Aortic smooth muscle cell (primary cell): ENCODE results near the gene INPP4A. TPM values are rescaled to one million over a fixed set of nuclear protein-coding genes. Genes with fewer than 3 reads are reported as not detected.

ENCODE experiments used
- total RNA-seq: library from RNA; depleted of rRNA; stranded (reverse); fragments of >200 nt; gene quantifications from 2 replicates; pipeline ENCODE4 v1.2.3, GENCODE V29; 2014

INPP4A gene
- total RNA-seq, result 21.8 and 23.9 TPM in 2 replicates

DNA sequence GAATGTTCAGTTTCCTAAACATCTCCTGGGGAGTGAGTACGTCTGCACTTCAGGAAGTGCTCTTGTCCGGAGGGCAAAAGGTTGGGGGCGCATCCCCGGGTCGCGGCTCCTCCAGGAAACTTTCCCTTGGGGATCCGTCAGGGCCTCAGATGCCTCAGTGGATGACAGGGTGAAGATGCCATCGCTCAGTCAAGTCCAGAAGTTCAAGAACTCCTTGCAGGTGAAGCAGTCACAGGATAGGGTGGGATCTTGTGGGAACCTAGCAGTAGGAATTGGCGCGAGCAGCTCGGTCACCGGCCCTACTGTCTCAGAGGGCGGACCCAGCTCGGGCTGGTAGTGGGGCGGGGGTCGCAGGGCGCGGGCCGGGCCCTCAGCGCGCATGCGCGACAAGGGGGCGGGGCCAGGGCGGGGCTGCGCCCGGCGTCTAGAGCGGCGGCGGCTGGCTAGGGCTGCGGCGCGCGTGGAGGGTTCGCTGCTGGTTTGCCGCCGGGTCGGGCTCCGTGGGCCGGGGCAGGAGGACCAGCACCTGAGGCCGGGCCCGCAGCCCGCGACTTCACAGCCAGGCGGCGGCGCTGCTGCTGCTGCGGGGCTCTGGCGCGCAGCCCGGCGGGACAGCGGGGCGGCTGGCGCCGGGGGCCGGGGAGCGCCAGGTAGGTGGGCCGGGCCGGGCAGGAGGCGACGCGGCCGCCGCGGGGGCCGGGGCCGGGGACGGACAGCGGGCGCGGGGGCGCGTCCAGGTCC is at the start of gene INPP4A:
TSS of gene INPP4A (plus strand) at position 423 of the 741 bp plus-strand sequence. CDS start 75,191 bp downstream, outside the sequence.

DNA sequence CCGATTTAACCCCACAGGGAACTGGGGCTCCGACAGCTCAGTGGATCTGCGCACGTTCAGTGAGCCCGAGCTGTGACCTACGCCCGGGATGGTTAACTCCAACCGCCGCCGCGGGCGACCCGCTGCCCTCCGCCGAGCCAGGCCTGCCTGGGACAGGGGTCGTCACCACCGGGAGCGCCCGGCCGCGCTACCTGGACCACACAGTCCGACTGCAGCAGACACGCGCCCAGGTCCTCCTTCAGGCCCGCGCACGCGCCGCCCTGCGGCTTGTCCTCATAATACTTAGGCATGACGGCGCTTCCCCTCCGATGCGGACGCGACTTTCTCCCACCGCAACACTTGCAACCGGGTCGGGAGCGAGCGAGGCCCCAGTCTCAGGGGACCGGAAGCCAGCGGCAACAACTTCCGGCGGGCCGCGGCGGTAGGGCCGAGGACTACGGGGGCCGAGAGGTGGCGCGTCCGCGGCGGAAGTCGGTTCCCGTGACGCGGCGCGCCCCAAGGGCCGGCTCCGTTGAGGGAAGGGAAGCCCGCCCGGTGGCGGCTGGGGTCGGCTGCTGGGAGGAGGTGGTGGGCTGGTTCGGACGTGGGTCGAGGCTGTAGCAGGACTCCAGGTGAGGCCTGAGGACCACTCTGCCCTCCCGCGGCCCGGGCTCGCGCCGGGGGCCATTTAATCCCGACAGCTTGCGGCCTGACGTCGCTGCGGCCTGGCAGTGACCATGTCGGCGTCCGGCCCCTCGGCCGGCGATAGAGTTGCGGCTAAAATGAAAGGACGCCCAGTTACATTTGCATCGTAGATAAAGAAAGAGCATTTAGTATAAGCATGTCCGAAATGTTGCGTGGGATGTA is 163.7 kb downstream of the INPP4A start, which contains the start of the genes COA5 and UNC50:
TSS of gene COA5 (minus strand) at position 397 of the 846 bp plus-strand sequence. CDS start at position 290, 107 bp downstream.
TSS of gene UNC50 (plus strand) at position 474 of the 846 bp plus-strand sequence. CDS start 1,171 bp downstream, outside the sequence.

Other genes with a start within 250 kb of the INPP4A start
- 0.13 TPM in 1 of 2 replicates, not detected in the other for gene CNGA3, start 98.4 kb upstream of the INPP4A start, total RNA-seq
- 34.1 and 37.8 TPM in 2 replicates for gene COA5, start 163.7 kb downstream of the INPP4A start, total RNA-seq
- gene UNC50, start 163.7 kb downstream of the INPP4A start, total RNA-seq, result 51.3 and 59.0 TPM in 2 replicates